ENCODE measurements around the gene SLC49A3. TPM values are rescaled to one million over a fixed set of nuclear protein-coding genes. Genes with fewer than 3 reads are reported as not detected.

SLC49A3 gene
- total and polyA plus RNA-seq, 2 donors (not counting 1 experiment from before 2014, with no cell fraction given) = 0.42 to 5.1 TPM

DNA sequence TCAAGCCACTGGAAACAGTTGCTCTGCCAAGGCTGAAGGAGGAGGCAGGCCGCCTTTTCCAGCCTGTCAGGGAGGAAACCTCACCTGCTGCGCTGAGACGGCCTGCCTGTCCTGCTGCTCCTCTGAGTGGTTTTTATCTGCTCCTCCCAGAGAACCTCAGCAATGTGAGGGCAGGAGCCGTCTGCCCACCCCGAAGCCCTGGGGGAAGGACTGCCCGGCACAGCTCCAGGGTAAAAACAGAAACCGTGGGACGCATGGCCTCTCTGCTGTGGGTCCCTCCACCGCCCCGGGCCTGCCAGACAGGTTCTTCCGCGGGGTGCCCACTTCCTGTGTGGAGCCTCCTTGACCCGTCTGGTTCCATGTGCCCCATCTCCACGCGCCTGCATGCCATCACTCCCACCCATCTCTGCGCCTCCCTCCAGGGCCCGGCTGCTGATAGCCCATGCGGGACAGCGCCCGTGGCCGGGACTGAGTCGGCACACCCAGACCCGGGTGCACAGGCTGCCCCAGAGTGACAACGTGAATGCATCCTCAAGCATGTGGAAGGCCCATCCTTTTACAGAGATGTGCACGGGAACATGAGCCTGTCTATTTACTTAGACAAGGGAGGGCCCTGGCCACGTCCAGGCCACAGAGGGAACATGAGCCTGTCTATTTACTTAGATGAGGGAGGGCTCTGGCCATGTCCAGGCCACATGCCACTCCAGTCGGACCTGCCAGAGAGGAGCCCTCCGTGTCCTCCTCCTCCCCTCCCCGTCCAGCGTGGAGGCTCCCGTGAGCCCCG is 4.0 kb upstream of the SLC49A3 start:
- Histone ChIP-seq H3K9me3 (ENCODE audit: control insufficient read depth, insufficient read depth, low read depth, low read length) (no peaks in the 10 kb centered on the region), H3K9ac (ENCODE audit: insufficient read depth, low read length) (no peak overlapping the region), H3K4me3 (replicated peaks in 1 of 4; ENCODE audit: control extremely low read depth in 1 of 4, insufficient read depth in 1 of 4, low read depth in 3 of 4, low read length in 4 of 4) (no peak overlapping the region), H3K4me2 (ENCODE audit: extremely low read depth, insufficient read depth, low read length) (no peak overlapping the region), H2AFZ (ENCODE audit: low read length) (no peak overlapping the region), H3K27ac (ENCODE audit: insufficient read depth, low read length) (no peak overlapping the region), H4K20me1 (ENCODE audit: control insufficient read depth, extremely low read depth, insufficient read depth, low read length) (no peaks in the 10 kb centered on the region), H3K27me3 (ENCODE audit: control insufficient read depth, insufficient read depth, low read length) (peaks cover 4% of the 10 kb centered on the region), H3K36me3 (ENCODE audit: control insufficient read depth, insufficient read depth, low read length) (no peaks in the 10 kb centered on the region), H3K79me2 (ENCODE audit: control insufficient read depth, insufficient read depth, low read length) (no peaks in the 10 kb centered on the region), H3K4me1 (ENCODE audit: control insufficient read depth, extremely low read depth, insufficient read depth, low read length) (no peaks in the 10 kb centered on the region)
- DNase-seq (ENCODE audit: low read depth in 2 of 2) = no peak
- TF ChIP-seq, protein P1, sequence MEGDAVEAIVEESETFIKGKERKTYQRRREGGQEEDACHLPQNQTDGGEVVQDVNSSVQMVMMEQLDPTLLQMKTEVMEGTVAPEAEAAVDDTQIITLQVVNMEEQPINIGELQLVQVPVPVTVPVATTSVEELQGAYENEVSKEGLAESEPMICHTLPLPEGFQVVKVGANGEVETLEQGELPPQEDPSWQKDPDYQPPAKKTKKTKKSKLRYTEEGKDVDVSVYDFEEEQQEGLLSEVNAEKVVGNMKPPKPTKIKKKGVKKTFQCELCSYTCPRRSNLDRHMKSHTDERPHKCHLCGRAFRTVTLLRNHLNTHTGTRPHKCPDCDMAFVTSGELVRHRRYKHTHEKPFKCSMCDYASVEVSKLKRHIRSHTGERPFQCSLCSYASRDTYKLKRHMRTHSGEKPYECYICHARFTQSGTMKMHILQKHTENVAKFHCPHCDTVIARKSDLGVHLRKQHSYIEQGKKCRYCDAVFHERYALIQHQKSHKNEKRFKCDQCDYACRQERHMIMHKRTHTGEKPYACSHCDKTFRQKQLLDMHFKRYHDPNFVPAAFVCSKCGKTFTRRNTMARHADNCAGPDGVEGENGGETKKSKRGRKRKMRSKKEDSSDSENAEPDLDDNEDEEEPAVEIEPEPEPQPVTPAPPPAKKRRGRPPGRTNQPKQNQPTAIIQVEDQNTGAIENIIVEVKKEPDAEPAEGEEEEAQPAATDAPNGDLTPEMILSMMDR (conservative IDR thresholded peaks at IDR 0.05 in 1 of 2, IDR thresholded peaks at IDR 0.05 in 1 of 2; ENCODE audit: low read depth in 1 of 2, low read length in 2 of 2) = no peak
- TF ChIP-seq EZH2 (IDR thresholded peaks at IDR 0.05; ENCODE audit: low read length, missing control alignments) = no peak

DNA sequence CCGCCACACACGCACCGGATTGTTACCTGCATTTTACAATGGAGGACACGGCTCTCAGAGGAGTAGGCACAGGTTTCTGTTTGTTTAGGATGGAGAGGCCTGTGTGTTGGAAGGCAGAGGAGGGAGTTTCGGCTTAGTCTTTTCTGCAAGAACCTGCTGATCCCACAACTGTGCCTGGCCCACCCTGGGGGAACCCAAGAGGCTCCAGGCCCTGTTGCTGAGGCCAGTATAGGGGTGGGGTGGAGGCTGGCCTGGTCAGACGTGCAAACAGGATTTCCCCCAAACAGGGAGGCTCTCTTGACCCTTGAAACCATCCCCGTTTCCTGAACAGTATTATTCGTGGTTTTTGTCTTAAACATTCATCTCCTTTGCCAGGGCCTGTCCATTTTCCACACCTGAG is 772 bp upstream of the SLC49A3 start:
- Histone ChIP-seq H3K36me3 (ENCODE audit: control insufficient read depth, insufficient read depth, low read length) (no peaks in the 10 kb centered on the region), H3K4me1 (ENCODE audit: control insufficient read depth, extremely low read depth, insufficient read depth, low read length) (peaks cover 8% of the 10 kb centered on the region), H3K9ac (ENCODE audit: insufficient read depth, low read length) (no peak overlapping the region), H3K79me2 (ENCODE audit: control insufficient read depth, insufficient read depth, low read length) (no peaks in the 10 kb centered on the region), H3K4me2 (ENCODE audit: extremely low read depth, insufficient read depth, low read length) (no peak overlapping the region), H3K27me3 (ENCODE audit: control insufficient read depth, insufficient read depth, low read length) (peaks cover 3% of the 10 kb centered on the region), H3K27ac (ENCODE audit: insufficient read depth, low read length) (no peak overlapping the region), H2AFZ (ENCODE audit: low read length) (no peak overlapping the region), H3K4me3 (replicated peaks in 1 of 4; ENCODE audit: control extremely low read depth in 1 of 4, insufficient read depth in 1 of 4, low read depth in 3 of 4, low read length in 4 of 4) (peak overlapping the region in 1 of 4 experiments; percentile 40), H3K9me3 (ENCODE audit: control insufficient read depth, insufficient read depth, low read depth, low read length) (no peaks in the 10 kb centered on the region), H4K20me1 (ENCODE audit: control insufficient read depth, extremely low read depth, insufficient read depth, low read length) (no peaks in the 10 kb centered on the region)
- TF ChIP-seq, protein P1 (conservative IDR thresholded peaks at IDR 0.05 in 1 of 2, IDR thresholded peaks at IDR 0.05 in 1 of 2; ENCODE audit: low read depth in 1 of 2, low read length in 2 of 2) = no peak
- no peak for TF ChIP-seq EZH2 (IDR thresholded peaks at IDR 0.05; ENCODE audit: low read length, missing control alignments)
- DNase-seq (ENCODE audit: low read depth in 2 of 2) = no peak

DNA sequence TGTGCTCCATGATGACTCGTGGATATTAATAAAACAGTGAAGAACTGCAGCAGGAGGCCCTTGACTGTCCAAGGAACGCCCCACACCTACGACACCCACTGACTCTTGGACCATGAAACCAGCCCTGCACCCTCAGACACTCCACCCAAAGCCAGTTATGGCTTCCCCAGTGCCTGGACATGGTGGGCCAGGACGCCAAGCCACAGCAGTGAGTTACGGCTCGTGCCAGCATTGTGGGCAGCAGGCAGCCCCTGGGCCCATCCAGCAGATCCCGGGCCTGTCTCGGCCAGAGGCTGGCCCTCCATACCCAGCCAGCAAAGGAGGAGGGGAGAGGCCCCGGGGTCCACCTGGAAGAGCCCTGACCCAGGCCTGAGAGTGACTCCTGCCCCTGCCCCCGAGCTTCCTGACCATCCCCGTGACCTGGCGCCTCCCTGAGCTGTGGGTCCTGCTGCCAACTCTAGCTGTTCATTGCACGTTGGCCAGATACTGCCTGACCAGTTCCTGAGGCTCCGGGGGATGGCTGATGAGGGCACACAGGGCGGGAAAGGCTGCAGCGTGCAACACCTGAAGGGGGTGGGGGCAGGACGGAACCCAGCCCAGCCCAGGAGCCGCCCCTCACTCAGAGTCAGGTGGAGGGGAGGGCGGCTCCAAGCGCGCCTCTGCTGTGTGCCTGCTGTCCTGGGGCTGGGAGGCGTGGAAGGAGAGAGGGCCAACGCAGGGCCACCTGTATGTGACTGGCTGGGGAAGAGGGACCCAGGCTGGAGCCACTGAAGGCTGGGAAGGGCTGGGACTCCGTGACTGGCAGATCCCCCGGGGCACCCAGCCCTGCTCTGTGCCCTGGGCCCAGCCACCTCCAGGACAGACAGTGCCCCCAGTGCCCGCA is 739 bp downstream of the SLC49A3 start:
- no peaks in the 10 kb centered on the region for H3K27me3 ChIP-seq (ENCODE audit: control insufficient read depth, insufficient read depth, low read length)
- no peak for TF ChIP-seq EZH2 (IDR thresholded peaks at IDR 0.05; ENCODE audit: low read length, missing control alignments)
- TF ChIP-seq, protein P1 (conservative IDR thresholded peaks at IDR 0.05 in 1 of 2, IDR thresholded peaks at IDR 0.05 in 1 of 2; ENCODE audit: low read depth in 1 of 2, low read length in 2 of 2) = no peak
- H3K27ac ChIP-seq (ENCODE audit: insufficient read depth, low read length) = peak overlapping the region; percentile 25
- peak overlapping the region; percentile 25 for H3K4me2 ChIP-seq (ENCODE audit: extremely low read depth, insufficient read depth, low read length)
- DNase-seq (ENCODE audit: low read depth in 2 of 2) = no peak
- peaks cover 8% of the 10 kb centered on the region for H3K4me1 ChIP-seq (ENCODE audit: control insufficient read depth, extremely low read depth, insufficient read depth, low read length)
- H3K36me3 ChIP-seq (ENCODE audit: control insufficient read depth, insufficient read depth, low read length) = no peaks in the 10 kb centered on the region
- H3K4me3 ChIP-seq (replicated peaks in 1 of 4; ENCODE audit: control extremely low read depth in 1 of 4, insufficient read depth in 1 of 4, low read depth in 3 of 4, low read length in 4 of 4) = peak overlapping the region in 2 of 4 experiments; percentile 12 to 40
- no peak overlapping the region for H2AFZ ChIP-seq (ENCODE audit: low read length)
- no peaks in the 10 kb centered on the region for H3K79me2 ChIP-seq (ENCODE audit: control insufficient read depth, insufficient read depth, low read length)
- H3K9me3 ChIP-seq (ENCODE audit: control insufficient read depth, insufficient read depth, low read depth, low read length) = no peaks in the 10 kb centered on the region
- H4K20me1 ChIP-seq (ENCODE audit: control insufficient read depth, extremely low read depth, insufficient read depth, low read length) = no peaks in the 10 kb centered on the region
- no peak overlapping the region for H3K9ac ChIP-seq (ENCODE audit: insufficient read depth, low read length)
